Measurements from ENCODE around the gene CCL28. TPM values are rescaled to one million over a fixed set of nuclear protein-coding genes. Genes with fewer than 3 reads are reported as not detected.

The CCL28 gene
- total RNA-seq, 4 donors from 2014 or later, result under 0.01 to 4.1 (median 2.1) TPM

DNA sequence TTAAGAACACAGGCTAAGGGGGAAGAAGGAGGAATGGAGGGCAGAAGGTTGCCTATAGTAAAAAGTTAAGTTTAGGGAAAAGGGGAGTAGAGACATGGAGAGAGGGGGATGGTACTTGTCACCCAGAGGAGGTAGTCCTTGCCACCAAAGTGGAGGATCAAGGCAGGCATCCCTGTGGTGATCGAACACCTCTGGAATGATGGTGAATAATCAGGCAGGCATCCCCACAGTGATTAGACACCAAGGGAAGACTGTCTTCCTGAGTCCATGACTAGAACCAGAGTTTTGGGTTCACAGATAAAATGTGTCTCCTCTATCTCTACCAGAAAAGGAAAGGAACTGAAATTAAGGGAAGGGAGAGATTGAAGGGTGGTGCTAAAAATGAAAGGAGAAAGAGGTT lies 79.8 kb downstream of the CCL28 start:
- no peak for DNase-seq
- no peak for TF ChIP-seq POLR2A (IDR thresholded peaks at IDR 0.05)
- TF ChIP-seq, protein P1, sequence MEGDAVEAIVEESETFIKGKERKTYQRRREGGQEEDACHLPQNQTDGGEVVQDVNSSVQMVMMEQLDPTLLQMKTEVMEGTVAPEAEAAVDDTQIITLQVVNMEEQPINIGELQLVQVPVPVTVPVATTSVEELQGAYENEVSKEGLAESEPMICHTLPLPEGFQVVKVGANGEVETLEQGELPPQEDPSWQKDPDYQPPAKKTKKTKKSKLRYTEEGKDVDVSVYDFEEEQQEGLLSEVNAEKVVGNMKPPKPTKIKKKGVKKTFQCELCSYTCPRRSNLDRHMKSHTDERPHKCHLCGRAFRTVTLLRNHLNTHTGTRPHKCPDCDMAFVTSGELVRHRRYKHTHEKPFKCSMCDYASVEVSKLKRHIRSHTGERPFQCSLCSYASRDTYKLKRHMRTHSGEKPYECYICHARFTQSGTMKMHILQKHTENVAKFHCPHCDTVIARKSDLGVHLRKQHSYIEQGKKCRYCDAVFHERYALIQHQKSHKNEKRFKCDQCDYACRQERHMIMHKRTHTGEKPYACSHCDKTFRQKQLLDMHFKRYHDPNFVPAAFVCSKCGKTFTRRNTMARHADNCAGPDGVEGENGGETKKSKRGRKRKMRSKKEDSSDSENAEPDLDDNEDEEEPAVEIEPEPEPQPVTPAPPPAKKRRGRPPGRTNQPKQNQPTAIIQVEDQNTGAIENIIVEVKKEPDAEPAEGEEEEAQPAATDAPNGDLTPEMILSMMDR (IDR thresholded peaks at IDR 0.05), result no peak
- H3K4me3 ChIP-seq, result no peak overlapping the region
- H3K27me3 ChIP-seq, result no peaks in the 10 kb centered on the region
- H3K36me3 ChIP-seq, result no peaks in the 10 kb centered on the region
- H3K4me1 ChIP-seq, result no peaks in the 10 kb centered on the region
- no peaks in the 10 kb centered on the region for H3K9me3 ChIP-seq
- intact Hi-C loops (cut with DNase I; ENCODE audit: low total_unique reads), result no loop called here
- no peak overlapping the region for H3K27ac ChIP-seq

Other genes with a start within 250 kb of the CCL28 start
- gene NIM1K, start 220.2 kb downstream of the CCL28 start, total RNA-seq, result under 1 TPM in 3 of 4 donors, not detected in 1; 0.26 to 0.79 (median 0.35) TPM
- 100 to 1,000 TPM in 1 of 4 donors, 10 to 100 TPM in 2, 1 to 10 TPM in 1; 3.8 to 113 (median 25.4) TPM for gene HMGCS1, start 99.0 kb downstream of the CCL28 start, total RNA-seq
- 10 to 100 TPM in 3 of 4 donors, under 1 TPM in 1; 0.77 to 20.0 (median 16.3) TPM for gene TMEM267, start 71.5 kb upstream of the CCL28 start, total RNA-seq
- gene C5orf34, start 102.8 kb upstream of the CCL28 start, total RNA-seq, result 1 to 10 TPM in 3 of 4 donors, under 1 TPM in 1; 0.29 to 7.7 (median 2.3) TPM
- gene PAIP1, start 144.7 kb upstream of the CCL28 start, total RNA-seq, result 100 to 1,000 TPM in 1 of 4 donors, 10 to 100 TPM in 3; 20.7 to 117 (median 75.8) TPM
- 100 to 1,000 TPM in 1 of 4 donors, 10 to 100 TPM in 3; 25.3 to 112 (median 43.8) TPM for gene NNT, start 190.8 kb upstream of the CCL28 start, total RNA-seq